ENCODE data around the gene SHISA6. TPM values are rescaled to one million over a fixed set of nuclear protein-coding genes. Genes with fewer than 3 reads are reported as not detected.

SHISA6 gene
- total RNA-seq, 1 experiment from 2014 or later: 2.9 TPM

DNA sequence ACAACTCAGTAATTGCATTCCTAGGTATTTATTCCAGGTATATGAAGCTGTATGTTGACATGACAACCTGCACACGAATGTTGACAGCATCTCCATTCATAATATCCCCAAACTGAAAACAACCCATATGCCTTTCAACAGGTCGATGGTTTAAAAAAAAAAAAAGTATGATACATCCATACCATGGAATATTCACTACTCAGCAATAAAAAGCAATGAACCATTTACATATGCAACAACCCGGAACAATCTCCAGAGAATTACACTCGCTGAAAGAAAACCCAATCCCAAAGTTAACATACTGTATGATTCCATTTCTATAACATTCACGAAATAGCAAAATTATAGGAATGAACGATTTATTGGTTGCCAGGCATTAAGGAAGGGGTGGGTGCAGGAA is 304.0 kb downstream of the SHISA6 start:
- Histone ChIP-seq H3K18ac (ENCODE audit: insufficient read length, low read depth, low read length) (no peak overlapping the region), H3T11ph (ENCODE audit: low read length) (no peak overlapping the region), H3K4me2 (ENCODE audit: insufficient read depth, insufficient read length, low read length) (no peak overlapping the region), H2BK20ac (ENCODE audit: low read depth, low read length, poor library complexity, severe bottlenecking) (no peak overlapping the region), H3K79me2 (ENCODE audit: insufficient read depth, low read length) (no peaks in the 10 kb centered on the region), H3K27ac (ENCODE audit: insufficient read length, low read depth, low read length) (no peak overlapping the region), H3K4ac (ENCODE audit: low read depth, low read length) (no peak overlapping the region), H2BK15ac (ENCODE audit: low read depth, low read length) (no peak overlapping the region), H2BK12ac (ENCODE audit: insufficient read length, low read depth, low read length) (no peak overlapping the region), H3K27me3 (ENCODE audit: insufficient read depth, low read length) (no peaks in the 10 kb centered on the region), H4K91ac (ENCODE audit: insufficient read length, low read depth, low read length) (no peak overlapping the region), H2BK5ac (ENCODE audit: insufficient read length, low read length) (no peak overlapping the region), H2BK120ac (ENCODE audit: low read depth, low read length, poor library complexity, severe bottlenecking) (no peak overlapping the region), H3K4me1 (ENCODE audit: insufficient read depth, low read length) (no peaks in the 10 kb centered on the region), H3K79me1 (ENCODE audit: insufficient read depth, low read depth, low read length, poor library complexity, severe bottlenecking) (no peaks in the 10 kb centered on the region), H3K9ac (ENCODE audit: extremely low read depth, insufficient read length, low read length) (no peak overlapping the region), H3K23ac (ENCODE audit: insufficient read length, low read depth, low read length) (no peak overlapping the region), H4K8ac (replicated peaks; ENCODE audit: insufficient read length, low read depth, low read length) (no peak overlapping the region), H3K14ac (ENCODE audit: insufficient read depth, low read length) (no peak overlapping the region), H2AK5ac (ENCODE audit: insufficient read length, low read length) (no peak overlapping the region), H4K5ac (ENCODE audit: insufficient read length, low read depth, low read length) (no peak overlapping the region), H3K9me3 (ENCODE audit: control insufficient read depth, low read depth, low read length) (no peaks in the 10 kb centered on the region), H4K20me1 (ENCODE audit: control insufficient read depth, insufficient read depth, insufficient read length) (no peaks in the 10 kb centered on the region), H3K56ac (ENCODE audit: insufficient read length, low read depth, low read length) (no peak overlapping the region), H3K23me2 (ENCODE audit: insufficient read length, low read depth, low read length, poor library complexity, severe bottlenecking) (no peaks in the 10 kb centered on the region), H2AFZ (ENCODE audit: low read length) (no peak overlapping the region)
- whole genome bisulfite sequencing (ENCODE audit: extremely low coverage, insufficient read length, low lambda C conversion rate): no CpG with 5 or more reads among the region's 6 CpGs
- TF ChIP-seq, protein P1, sequence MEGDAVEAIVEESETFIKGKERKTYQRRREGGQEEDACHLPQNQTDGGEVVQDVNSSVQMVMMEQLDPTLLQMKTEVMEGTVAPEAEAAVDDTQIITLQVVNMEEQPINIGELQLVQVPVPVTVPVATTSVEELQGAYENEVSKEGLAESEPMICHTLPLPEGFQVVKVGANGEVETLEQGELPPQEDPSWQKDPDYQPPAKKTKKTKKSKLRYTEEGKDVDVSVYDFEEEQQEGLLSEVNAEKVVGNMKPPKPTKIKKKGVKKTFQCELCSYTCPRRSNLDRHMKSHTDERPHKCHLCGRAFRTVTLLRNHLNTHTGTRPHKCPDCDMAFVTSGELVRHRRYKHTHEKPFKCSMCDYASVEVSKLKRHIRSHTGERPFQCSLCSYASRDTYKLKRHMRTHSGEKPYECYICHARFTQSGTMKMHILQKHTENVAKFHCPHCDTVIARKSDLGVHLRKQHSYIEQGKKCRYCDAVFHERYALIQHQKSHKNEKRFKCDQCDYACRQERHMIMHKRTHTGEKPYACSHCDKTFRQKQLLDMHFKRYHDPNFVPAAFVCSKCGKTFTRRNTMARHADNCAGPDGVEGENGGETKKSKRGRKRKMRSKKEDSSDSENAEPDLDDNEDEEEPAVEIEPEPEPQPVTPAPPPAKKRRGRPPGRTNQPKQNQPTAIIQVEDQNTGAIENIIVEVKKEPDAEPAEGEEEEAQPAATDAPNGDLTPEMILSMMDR (conservative IDR thresholded peaks at IDR 0.05): no peak
- DNase-seq: no peak
- no peaks in the 10 kb centered on the region for H3K4me1 Mint-ChIP-seq
- no peak overlapping the region for H3K4me3 Mint-ChIP-seq
- no peak overlapping the region for H3K27ac Mint-ChIP-seq
- H3K27me3 Mint-ChIP-seq (ENCODE audit: low read depth): 0 out of 2 replicates have a peak, but pooled peaks cover 1% of the 10 kb centered on the region
- H3K36me3 Mint-ChIP-seq (ENCODE audit: insufficient read depth in 1 of 3, low read depth in 3 of 3): peaks cover 0 to 2% (median 0%) of the 10 kb centered on the region in 3 experiments; a peak in 1 of 7 replicates
- H3K9me3 Mint-ChIP-seq: peaks cover 2% of the 10 kb centered on the region in 2 experiments; a peak in 3 of 5 replicates
